ENCODE measurements around the gene CILP2.

CILP2 gene

GRCh38 chr19:19504754-19505668, 33.1 kb upstream of the CILP2 start:
- Histone ChIP-seq H3K4me2 (ENCODE audit: low read length) (no peak overlapping the region), H3K4me1 (ENCODE audit: control insufficient read depth, low read length) (no peaks in the 10 kb centered on the region), H3K36me3 (ENCODE audit: control insufficient read depth, low read length) (peaks cover 76% of the 10 kb centered on the region)

GRCh38 chr19:19505669-19506326, 32.3 kb upstream of the CILP2 start:
- no peak overlapping the region for H3K27ac ChIP-seq (ENCODE audit: low read depth, low read length)
- H3K36me3 ChIP-seq (ENCODE audit: control insufficient read depth, low read length): peaks cover 68% of the 10 kb centered on the region
- H3K9me2 ChIP-seq (replicated peaks; ENCODE audit: control insufficient read depth, low read length): no peaks in the 10 kb centered on the region
- no peak overlapping the region for H3K4me2 ChIP-seq (ENCODE audit: low read length)
- peaks cover 5% of the 10 kb centered on the region for H3F3A ChIP-seq (ENCODE audit: control insufficient read depth, insufficient read depth)
- H3K9me3 ChIP-seq (ENCODE audit: control insufficient read depth, insufficient read depth, low read length): no peaks in the 10 kb centered on the region
- TF ChIP-seq EZH2phosphoT487 (IDR thresholded peaks at IDR 0.05; ENCODE audit: borderline replicate concordance, low read length) (no peak), CTCF (IDR thresholded peaks at IDR 0.05; ENCODE audit: low read depth, low read length, poor library complexity, severe bottlenecking) (no peak)
- H3K27me3 ChIP-seq (ENCODE audit: control insufficient read depth, low read length): no peaks in the 10 kb centered on the region
- no peak overlapping the region for H3K4me3 ChIP-seq (ENCODE audit: low read length)
- no peaks in the 10 kb centered on the region for H3K4me1 ChIP-seq (ENCODE audit: control insufficient read depth, low read length)
- H3K79me2 ChIP-seq (ENCODE audit: control insufficient read depth, low read length): no peaks in the 10 kb centered on the region
- no peaks in the 10 kb centered on the region for H4K20me1 ChIP-seq (ENCODE audit: control insufficient read depth, insufficient read depth, low read depth, low read length)

More at GRCh38 chr19:19504754-19505668, 33.1 kb upstream of the CILP2 start:
- no peaks in the 10 kb centered on the region for H3K27me3 ChIP-seq (ENCODE audit: control insufficient read depth, low read length)
- H3K79me2 ChIP-seq (ENCODE audit: control insufficient read depth, low read length): no peaks in the 10 kb centered on the region
- peaks cover 5% of the 10 kb centered on the region for H3F3A ChIP-seq (ENCODE audit: control insufficient read depth, insufficient read depth)
- H4K20me1 ChIP-seq (ENCODE audit: control insufficient read depth, insufficient read depth, low read depth, low read length): no peaks in the 10 kb centered on the region
- H3K9me2 ChIP-seq (replicated peaks; ENCODE audit: control insufficient read depth, low read length): no peaks in the 10 kb centered on the region
- no peak overlapping the region for H3K4me3 ChIP-seq (ENCODE audit: low read length)
- H3K27ac ChIP-seq (ENCODE audit: low read depth, low read length): no peak overlapping the region
- no peaks in the 10 kb centered on the region for H3K9me3 ChIP-seq (ENCODE audit: control insufficient read depth, insufficient read depth, low read length)
- no peak for TF ChIP-seq EZH2phosphoT487 (IDR thresholded peaks at IDR 0.05; ENCODE audit: borderline replicate concordance, low read length)
- no peak for TF ChIP-seq CTCF (IDR thresholded peaks at IDR 0.05; ENCODE audit: low read depth, low read length, poor library complexity, severe bottlenecking)

GRCh38 chr19:19506592-19506991, 31.5 kb upstream of the CILP2 start:
- Histone ChIP-seq H3K79me2 (ENCODE audit: control insufficient read depth, low read length) (no peaks in the 10 kb centered on the region), H3K4me3 (ENCODE audit: low read length) (no peak overlapping the region), H3K4me1 (ENCODE audit: control insufficient read depth, low read length) (no peaks in the 10 kb centered on the region), H3K27ac (ENCODE audit: low read depth, low read length) (no peak overlapping the region), H3K36me3 (ENCODE audit: control insufficient read depth, low read length) (peaks cover 60% of the 10 kb centered on the region), H3K27me3 (ENCODE audit: control insufficient read depth, low read length) (no peaks in the 10 kb centered on the region), H3K4me2 (ENCODE audit: low read length) (no peak overlapping the region), H4K20me1 (ENCODE audit: control insufficient read depth, insufficient read depth, low read depth, low read length) (no peaks in the 10 kb centered on the region), H3K9me2 (replicated peaks; ENCODE audit: control insufficient read depth, low read length) (no peaks in the 10 kb centered on the region), H3F3A (ENCODE audit: control insufficient read depth, insufficient read depth) (peaks cover 6% of the 10 kb centered on the region), H3K9me3 (ENCODE audit: control insufficient read depth, insufficient read depth, low read length) (no peaks in the 10 kb centered on the region)
- TF ChIP-seq EZH2phosphoT487 (IDR thresholded peaks at IDR 0.05; ENCODE audit: borderline replicate concordance, low read length) (no peak), CTCF (IDR thresholded peaks at IDR 0.05; ENCODE audit: low read depth, low read length, poor library complexity, severe bottlenecking) (no peak)

Data from DOHH2 (cell line).